Measurements from ENCODE around the gene OLAH.
"Not testable (repeated sequence)": the region's sequence is repeated elsewhere in the genome, so short reads cannot be mapped to it uniquely, and the experiment has no call there.

OLAH gene

GRCh38 chr10:15043674-15044073 is at the start of gene OLAH:
OLAH (plus strand) TSS chr10:15043943; CDS start chr10:15047289, 3,346 bp downstream.
- peak; percentile 18 for DNase-seq

- DNase-seq = no peak
Observed at GRCh38 chr10:14995964-14996565, 47.7 kb upstream of the OLAH start.

DNA sequence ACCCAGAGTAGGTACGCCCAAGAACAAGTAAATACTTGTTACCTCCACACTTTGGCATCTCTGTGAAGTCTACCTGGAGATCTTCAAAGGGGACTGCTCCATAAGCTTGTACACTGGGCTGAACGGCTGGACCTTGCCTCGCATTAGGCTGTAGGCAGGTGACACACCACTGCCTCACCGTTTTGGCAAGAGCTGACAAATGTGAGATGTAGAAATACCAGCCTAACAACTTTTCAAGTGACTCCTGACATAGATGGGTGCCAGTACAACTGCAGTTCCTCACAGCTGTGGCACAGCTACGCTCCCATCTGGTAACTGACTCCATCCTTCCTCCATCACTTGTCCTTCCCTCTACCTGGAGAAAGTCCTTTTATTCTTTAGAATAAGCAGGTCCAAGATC is 30.2 kb upstream of the OLAH start:
- not testable (repeated sequence) for DNase-seq

GRCh38 chr10:15015451-15015850 is 28.3 kb upstream of the OLAH start:
- no peak for DNase-seq

GRCh38 chr10:15020966-15021365 is 22.8 kb upstream of the OLAH start:
- DNase-seq = not testable (repeated sequence)

DNA sequence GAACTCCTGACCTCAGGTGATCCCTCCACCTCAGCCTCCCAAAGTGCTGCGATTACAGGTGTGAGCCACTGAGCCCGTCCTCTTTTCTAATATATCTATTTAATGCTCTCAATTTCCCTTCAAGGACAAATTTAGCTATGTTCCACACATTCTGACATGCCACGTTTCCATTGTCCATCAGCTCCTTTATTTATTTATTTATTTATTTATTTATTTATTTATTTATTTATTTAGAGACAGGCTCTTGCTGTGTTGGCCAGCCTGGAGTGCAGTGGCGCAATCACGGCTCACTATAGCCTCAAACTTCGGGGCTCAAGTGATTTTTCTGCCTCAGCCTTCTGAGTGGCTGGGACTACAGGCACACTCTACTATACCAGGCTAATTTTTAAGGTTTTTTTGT is 20.7 kb upstream of the OLAH start:
- not testable (repeated sequence) for DNase-seq

DNA sequence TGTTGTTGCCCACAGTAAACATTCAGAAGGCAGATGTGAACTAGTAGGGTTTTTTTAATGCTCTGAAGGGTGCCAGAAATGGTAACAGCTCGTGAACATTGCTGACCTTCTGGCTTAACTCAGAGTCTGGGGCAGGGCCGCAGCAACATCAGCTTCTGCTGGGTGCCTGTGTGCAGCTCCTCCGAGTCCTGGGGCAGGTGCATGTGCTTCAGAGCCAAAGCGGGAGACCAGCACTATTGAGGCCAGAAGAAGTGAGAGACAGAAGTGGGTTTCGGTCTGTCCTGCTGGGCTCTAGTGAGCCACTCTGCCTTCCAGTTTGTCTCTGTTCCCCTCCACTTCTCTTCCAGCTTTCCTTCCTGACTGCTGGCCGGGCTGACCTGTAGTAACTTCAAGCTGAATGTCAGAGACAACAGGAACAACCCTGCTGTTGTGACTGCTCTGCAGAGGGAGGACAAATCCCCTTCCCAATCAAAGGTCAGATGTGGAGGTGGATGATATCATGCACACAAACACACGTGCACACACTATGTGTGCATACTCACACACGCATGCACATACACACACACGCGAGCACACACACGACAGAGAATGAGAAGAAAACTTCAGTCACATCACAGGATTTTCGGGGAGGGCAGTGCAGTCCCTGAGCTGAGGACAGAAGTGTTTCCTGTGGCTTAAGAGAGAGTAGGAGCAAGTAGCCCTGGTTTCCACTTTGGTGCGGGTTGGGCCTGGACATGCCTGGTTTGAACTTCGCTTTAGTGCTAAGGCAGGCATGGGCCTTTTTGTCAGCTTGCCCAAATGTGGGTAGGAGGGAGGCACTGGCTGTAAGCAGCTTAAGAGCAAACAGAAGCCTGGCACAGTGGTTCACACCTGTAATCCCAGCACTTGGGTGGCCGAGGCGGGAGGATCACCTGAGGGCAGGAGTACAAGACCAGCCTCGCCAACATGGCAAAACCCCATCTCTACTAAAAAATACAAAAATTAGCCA is 19.4 kb upstream of the OLAH start:
- not testable (repeated sequence) for DNase-seq

DNA sequence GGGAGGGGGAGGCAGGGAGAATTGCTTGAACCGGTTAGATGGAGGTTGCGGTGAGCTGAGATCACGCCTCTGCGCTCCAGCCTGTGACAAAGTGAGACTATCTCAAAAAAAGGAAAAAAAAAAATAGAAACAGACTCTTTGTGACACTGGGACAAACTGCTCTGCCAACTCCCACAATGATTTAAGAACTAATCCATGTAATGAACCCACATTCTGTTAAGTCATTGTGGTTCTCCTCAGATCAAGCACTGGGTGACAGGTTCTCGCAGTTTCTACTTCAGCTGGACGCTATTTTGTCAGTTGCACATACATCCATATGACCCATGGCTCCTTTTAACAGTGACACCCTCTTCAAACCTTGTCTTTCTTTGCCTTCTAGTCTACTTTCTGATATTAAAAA is 18.7 kb upstream of the OLAH start:
- peak; percentile 59 for DNase-seq

GRCh38 chr10:15027741-15028140 is 16.0 kb upstream of the OLAH start:
- DNase-seq = peak; percentile 48

DNA sequence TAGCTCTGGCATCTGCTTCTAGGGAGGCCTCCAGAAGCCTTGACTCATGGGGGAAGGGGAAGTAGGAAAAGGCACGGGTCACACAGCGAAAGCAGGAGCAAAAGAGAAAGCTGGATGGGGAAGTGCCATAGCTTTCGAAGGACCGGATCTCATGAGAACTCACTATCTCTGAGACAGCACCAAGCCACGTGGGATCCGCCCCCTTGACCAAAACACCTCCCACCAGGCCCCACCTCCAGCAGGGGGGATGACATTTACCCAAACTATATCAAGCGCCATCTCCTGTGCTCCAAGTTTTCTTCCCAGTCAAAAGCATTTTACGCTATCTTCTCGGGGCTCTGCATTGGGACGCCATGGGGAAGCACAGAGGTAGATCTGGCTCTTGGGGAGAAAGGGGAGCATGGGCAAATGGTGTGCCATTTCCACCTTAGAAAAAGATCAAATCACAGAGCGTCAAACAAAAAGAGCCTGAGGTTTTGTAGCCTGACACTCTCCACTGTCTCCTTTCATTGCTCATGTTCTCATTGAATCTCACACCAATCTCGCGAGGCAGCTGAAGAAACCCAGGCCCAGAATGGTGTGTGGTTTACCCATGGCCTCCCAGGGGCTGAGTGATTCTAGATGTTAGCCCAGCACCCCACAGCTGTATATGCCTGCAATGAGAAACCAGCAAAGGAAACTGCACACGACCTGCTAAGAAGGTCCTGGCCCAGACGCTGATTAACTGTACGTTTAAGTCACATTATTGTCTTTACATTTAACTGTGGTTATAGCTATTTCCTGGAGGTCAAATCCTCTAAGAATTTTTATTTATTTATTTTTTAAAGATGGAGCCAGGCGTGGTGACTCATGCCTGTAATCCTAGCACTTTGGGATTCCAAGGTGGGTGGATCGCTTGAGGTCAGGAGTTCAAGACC is 8.1 kb upstream of the OLAH start:
- peak; percentile 63 for DNase-seq

DNA sequence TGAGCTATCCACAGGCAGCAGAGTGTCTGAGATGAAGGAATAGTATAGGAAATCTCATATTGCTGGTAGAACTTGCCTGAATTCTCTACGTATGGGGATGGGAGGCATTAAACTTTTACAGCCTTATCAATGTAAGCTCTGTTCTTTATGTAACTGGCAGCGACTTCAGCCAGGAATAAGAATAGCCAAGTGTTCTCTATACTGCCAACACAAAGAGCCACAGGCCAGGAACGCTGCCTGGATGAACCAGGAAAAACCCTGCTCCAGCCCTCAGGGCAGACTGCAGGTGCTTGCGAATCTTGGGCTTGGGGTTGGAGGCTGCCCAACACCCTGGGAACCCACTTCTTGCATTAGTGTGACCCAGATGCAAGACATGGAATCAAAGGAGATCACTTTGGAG is 6.1 kb upstream of the OLAH start:
- DNase-seq = no peak

- no peak for DNase-seq
Observed at GRCh38 chr10:15038416-15038815, 5.3 kb upstream of the OLAH start.

- DNase-seq = no peak
Observed at GRCh38 chr10:15045380-15045779, 1.6 kb downstream of the OLAH start.

GRCh38 chr10:15046626-15047025 is 2.9 kb downstream of the OLAH start:
- DNase-seq = no peak

GRCh38 chr10:15049533-15049932 is 5.8 kb downstream of the OLAH start:
- DNase-seq = no peak

GRCh38 chr10:15052121-15052520 is 8.4 kb downstream of the OLAH start:
- DNase-seq = no peak

DNA sequence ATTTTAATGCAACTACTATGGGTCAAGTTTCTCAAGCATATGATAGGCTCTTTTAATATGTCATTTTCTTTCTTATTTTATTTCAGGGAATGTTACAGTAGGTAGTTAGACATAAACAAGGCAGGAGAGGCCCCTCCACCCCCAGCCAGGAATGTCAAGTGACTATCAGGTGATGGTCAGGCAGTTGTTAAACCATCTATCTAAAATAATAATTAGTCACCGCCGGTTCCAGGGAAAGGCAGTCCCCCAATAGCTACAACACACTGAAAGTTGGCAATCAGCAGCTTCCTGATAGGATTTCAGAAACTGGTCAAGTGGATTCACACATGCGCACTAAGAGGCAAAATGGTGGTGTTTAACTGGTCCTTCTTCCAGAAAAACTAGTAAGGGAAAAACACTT is 9.3 kb downstream of the OLAH start:
- DNase-seq = no peak

DNA sequence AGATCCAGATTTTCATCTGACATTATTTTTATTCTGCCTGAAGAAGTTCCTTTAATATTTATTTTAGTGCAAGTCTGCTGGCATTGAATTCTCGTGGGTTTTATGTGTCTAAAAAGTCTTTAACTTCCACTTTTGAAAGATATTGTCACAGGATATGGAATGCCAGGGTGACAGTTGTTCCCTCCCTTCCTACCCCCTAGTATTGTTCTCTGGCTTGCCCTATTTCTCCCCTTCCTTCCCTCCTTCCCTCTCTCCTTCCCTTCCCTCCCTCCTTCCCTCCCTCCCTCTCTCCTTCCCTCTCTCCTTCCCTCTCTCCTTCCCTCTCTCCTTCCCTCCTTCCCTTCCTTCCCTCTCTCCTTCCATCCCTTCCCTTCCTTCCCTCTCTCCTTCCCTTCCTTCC is 14.9 kb downstream of the OLAH start:
- DNase-seq = no peak

DNA sequence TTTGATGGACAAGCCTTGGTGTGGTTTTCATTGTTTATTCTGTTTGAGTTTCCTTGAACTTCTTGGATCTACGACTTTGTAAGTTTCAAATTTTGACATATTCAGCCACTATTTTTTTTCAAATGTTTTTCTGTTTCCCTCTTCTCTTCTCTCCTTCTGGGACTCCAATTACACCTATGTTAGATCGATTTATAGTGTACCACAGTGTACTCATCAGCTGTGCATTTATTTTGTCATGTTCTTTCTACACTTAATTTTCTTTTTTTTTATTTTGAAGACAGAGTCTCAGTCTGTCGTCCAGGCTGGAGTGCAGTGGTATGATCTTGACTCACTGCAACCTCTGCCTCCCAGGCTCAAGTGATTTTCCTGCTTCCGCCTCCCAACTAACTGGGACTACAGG is 16.2 kb downstream of the OLAH start:
- DNase-seq = no peak

DNA sequence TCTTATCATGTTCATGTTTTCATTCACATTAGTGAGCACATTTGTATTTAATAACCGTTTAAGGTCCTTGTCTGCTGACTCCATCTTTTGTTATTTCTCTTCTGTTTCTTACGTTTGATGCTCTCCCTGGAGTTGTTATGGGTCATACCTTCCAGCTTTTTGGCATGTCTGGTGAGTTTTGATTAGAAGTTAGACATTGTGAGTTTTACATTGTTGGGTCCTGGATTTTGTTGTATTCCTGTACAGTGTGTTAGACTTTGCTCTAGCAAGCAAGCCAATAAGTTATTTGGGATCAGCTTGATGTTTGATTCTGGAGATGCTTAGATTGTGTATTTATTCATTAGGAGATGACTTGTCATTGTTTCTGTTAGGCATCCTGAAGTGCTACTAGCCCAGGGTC is 16.9 kb downstream of the OLAH start:
- DNase-seq = no peak

DNA sequence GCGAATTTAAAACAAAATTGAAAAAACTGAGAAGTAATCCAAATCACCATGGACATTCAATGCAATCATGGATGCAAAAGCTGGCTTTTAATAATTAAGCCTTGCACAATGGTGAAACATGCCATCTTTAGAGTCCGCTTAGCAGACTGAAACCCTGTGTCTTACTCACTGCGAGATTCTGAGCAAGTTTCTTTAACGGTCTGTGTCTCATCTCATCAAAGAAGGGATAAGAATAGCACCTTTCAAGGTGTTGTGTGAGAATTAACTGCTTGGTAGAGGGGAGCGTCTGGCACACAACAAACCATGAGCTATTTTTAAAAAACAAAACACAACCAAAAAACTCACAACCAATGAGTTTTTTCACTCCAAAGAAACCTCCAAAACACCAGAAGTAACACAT is 23.4 kb downstream of the OLAH start:
- no peak for DNase-seq

GRCh38 chr10:15068802-15069201 is 25.1 kb downstream of the OLAH start:
- DNase-seq = no peak

DNA sequence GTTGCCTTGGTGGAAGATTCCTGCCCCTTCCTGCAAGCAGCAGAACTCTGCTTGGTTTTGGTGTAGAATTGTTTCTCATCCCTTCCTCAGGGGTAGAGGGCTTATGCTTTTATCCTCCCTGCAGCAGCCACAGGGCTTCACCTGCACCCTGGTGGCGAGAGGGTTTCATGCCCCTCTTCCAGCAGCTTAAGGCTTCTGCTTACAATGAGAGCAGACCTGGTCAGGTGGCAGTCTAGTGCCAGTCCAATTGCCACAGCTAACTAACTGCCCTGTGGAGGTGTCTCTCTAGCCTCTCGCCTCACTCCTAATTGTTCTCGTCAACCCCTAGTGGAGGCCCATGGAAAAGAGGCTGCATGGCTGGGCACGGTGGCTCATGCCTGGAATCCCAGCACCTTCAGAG is 25.5 kb downstream of the OLAH start:
- no peak for DNase-seq
